Left cardiac atrium (tissue), 4 donors: ENCODE measurements around the gene TTC28. TPM values are rescaled to one million over a fixed set of nuclear protein-coding genes. Genes with fewer than 3 reads are reported as not detected.
A peak's percentile ranks its signal among the peaks of the same experiment; 100 is the strongest.
"Not testable (repeated sequence)": the region's sequence is repeated elsewhere in the genome, so short reads cannot be mapped to it uniquely, and the experiment has no call there.

Experiments
- ATAC-seq, 2 donors: fragments of 200-7000 bp; cut with Tn5 transposase; one replicate each; pipeline ENCODE4 v1.9.1; 2020; ENCODE audit warnings: mild to moderate bottlenecking in 2 of 2, moderate library complexity in 2 of 2
- DNase-seq: peaks from one replicate; pipeline ENCODE4 v3.0.0-alpha.2; 2020
- intact Hi-C, 2 donors: fragments of 100-400 bp; cut with DNase I; formaldehyde crosslinking; loops; one replicate each; pipeline versions ENCODE4 v1.14.1 to v1.15.1; 2022 to 2023
- total RNA-seq, 2 donors: library from RNA; stranded (reverse); fragmentation: NEBNext Ultra II Directional; extraction: Animal tissue kit (Norgen Biotek cat#: 25700); gene quantifications; one replicate each; pipeline ENCODE4 v1.2.1, GENCODE V29; 2021
- donor health status: DM: no; HTN: yes; CAD: no.
- donor health status: DM: no; HTN: yes; CAD: no; lungs with severe emphysema.
- donor health status: DM: yes; HTN: yes; CAD: no.
- donor health status: Dilated cardiomyopathy.

The TTC28 gene
- total RNA-seq, 2 donors from 2014 or later, result 15.0 to 18.2 TPM

DNA sequence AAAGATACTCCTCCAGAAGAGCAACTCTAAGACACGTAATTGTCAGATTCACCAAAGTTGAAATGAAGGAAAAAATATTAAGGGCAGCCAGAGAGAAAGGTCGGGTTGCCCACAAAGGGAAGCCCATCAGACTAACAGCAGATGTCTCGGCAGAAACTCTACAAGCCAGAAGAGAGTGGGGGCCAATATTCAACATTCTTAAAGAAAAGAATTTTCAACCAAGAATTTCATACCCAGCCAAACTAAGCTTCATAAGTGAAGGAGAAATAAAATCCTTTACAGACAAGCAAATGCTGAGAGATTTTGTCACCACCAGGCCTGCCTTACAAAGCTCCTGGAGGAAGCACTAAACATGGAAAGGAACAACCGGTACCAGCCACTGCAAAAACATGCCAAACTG is 149.1 kb downstream of the TTC28 start:
- DNase-seq, intact Hi-C loops, ATAC-seq: not testable (repeated sequence)

DNA sequence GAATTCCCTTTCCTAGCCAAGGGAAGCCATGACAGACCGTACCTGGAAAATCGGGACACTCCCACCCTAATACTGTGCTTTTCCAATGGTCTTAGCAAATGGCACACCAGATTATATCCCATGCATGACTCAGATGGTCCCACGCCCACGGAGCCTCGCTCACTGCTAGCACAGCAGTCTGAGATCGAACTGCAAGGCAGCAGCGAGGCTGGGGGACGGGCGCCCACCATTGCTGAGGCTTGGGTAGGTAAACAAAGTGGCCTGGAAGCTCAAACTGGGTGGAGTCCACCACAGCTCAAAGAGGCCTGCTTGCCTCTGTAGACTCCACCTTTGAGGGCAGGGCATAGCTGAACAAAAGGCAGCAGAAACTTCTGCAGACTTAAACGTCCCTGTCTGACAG is 150.5 kb downstream of the TTC28 start:
- ATAC-seq, DNase-seq, intact Hi-C loops: not testable (repeated sequence)

DNA sequence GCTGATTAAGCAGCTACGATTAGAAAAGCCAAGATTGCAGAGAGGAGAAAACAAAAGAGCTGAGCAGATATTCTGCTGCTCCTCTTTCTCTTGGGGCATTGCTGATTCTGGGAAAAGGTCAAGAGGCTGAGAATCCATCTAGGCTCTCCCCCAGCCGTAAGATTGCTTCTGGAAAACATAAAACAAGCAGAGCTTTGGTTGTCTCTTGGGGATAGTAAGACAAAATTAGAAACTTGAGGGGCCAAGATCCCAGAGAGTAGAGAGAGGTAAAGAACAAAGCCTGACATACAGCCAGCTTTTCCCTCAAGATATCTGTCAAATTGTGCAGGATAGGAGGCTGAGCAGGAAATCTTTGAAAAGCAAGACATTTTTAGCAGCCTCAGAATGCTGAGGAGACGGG is 158.2 kb downstream of the TTC28 start:
- no peak for DNase-seq
- no peak for ATAC-seq

DNA sequence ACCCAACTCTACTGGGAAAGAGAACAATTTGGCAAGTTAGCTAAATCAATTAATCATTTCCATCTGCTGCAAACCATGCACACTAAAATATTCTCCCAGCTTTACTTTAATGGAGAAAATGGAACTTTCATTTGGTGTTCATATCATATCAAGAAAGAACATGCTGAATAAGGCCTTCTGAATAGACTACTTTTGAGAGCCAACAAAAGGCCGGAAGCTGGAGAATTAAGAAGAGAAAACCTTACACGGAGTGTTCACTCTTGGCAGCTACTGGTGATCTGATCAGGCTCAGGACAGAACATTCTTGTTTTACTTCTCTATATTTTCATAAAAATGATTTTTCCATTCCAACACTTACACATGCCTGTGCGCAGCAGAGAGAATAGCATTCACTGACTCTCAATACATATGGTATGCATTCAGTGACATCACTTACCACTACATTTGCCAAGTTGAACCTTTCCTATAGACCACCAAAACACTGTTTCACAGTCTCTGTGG is 165.3 kb downstream of the TTC28 start:
- no peak for DNase-seq
- peak; percentile 40 to 76 for ATAC-seq
- intact Hi-C loops, result no loop called here

More for the DNA sequence above, 158.2 kb downstream of the TTC28 start:
- intact Hi-C loops, result no loop called here

DNA sequence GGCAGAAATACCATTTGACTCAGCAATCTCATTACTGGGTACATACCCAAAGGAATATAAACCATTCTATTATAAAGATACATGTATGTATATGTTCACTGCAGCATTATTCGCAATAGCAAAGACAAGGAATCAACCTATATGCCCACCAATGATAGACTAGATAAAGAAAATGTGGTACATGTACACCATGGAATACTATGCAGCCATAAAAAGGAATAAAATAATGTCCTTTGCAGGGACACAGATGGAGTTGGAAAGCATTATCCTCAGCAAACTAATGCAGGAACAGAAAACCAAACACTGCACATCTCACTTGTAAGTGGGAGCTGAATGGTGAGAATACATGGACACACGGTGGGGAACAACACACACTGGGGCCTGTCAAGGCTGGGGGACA is 167.3 kb downstream of the TTC28 start:
- ATAC-seq, DNase-seq, intact Hi-C loops: not testable (repeated sequence)

DNA sequence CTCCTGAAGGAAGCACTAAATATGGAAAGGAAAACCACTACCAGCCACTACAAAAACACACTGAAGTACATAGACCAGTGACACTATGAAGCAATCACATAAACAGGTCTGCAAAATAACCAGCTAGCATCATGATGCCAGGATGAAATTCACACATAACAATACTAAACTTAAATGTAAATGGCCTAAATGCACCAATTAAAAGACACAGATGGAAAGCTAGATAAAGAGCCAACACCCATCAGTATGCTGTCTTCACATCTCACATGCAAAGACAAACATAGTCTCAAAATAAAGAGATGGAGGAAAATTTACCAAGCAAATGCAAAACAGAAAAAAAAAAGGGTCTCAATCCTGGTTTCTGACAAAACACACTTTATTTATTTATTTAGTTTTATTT is 171.7 kb downstream of the TTC28 start:
- DNase-seq, result no peak
- ATAC-seq, result no peak
- intact Hi-C loops, result no loop called here

DNA sequence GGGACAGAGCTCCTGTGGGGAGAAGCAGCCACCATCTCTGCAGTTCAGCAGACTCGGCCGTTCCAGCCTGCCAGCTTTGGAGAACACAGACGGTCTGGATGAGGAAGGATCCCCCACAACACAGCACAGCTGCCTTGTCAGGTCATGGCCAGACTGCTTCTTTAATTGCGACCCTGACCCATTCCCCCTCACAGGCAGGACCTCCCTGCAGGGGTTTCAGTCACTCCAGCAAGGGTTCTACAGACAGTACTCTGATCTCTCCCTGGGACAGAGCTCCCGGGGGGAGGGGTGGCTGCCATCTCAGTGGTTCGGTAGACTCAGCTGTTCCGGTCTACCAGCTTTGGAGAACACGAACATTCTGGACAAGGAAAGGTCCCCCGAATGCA is 173.5 kb downstream of the TTC28 start:
- ATAC-seq (peak in 1 of 2 donors; percentile 14), DNase-seq (no peak)
- intact Hi-C loops, result no loop called here

DNA sequence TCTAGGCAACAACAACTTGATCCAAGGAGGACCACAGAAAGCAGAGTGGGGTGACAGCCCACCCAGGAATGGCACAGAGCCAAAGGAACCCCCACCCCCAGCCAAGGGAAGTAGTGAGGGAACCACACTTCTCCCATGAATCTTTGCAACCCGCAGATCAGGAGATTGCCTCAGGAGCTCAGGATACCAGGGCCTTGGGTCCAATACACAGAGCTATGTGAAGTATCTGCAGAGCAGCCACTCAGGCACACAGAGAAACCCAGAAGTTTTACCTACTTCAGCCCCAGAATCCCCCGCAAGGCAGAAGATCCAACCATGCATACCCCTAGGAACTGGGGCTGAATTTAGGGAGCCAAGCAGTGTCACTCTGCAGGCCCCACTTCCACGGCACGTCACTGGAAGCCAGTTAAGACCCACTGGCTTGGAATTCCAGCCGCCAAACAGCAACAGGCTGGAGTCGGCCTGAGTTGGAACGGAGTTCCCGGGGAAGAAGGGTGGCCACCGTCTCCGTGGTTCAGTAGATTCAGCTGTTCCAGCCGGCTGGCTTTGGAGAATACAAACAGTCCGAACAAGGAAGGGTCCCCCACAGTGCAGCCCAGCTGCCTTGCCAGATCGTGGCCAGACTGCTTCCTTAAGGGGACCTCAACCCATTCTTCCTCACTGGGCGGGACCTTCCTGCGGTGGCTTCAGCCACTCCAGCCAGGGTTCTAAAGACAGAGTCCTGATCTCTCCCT is 174.1 kb downstream of the TTC28 start:
- peak in 1 of 2 donors; percentile 70 for ATAC-seq
- intact Hi-C loops, result no loop called here
- DNase-seq, result no peak

DNA sequence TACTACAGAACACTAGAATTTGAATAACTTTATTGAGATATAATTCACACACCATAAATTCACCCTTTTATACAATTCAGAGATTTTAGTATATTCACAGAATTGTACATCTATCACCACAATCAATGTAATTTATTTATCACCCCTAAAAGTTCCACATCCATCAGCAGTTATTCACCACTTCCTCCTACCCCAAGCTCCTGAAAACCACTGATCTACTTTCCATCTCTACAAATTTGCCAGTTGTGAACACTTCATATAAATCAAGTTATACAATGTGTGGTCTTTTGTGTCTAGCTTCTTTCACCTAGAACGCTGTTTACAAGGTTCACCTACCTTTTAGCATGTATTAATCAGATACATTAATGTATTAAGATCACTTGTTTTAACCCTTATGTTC is 179.6 kb downstream of the TTC28 start:
- intact Hi-C loops, result no loop called here
- ATAC-seq, result no peak
- no peak for DNase-seq

DNA sequence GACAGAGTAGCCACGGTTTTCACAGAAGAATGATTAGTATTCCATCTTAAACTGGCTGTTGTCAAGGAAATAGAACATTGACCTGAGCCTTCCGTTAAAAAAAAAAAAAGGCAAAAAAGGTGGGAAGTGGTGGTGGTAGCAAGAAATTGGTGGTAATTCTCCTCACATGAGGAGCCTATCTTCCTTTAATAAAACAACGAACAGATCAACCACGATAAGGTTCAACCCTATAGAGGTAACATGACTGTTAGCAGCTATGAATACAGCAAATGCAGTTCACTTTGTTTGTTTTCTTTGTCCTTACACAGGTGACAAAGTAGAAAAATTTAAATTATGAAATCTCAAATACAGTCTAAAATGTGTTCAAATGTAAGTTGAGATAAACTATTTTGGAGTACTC is 181.6 kb downstream of the TTC28 start:
- ATAC-seq (no peak), DNase-seq (no peak)
- intact Hi-C loops, result no loop called here

DNA sequence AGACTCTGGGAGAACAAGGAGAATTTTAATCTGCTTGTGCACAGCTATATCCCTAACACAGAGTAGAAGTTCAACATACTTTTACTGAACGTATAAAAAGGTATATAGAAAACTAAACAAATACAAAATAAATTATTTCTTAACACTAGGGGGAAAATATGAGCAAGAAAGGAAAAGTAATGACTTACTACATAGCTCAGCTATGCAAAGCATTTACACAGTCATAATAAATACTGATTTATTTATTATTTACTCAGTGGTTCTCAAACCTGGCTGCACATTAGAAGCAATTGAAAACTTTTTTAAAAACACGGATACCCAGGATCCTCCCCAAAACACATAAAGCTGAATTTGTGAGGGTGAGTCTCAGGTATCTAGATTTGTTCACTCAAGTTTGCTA is 182.5 kb downstream of the TTC28 start:
- ATAC-seq, result no peak
- intact Hi-C loops, result no loop called here
- no peak for DNase-seq

DNA sequence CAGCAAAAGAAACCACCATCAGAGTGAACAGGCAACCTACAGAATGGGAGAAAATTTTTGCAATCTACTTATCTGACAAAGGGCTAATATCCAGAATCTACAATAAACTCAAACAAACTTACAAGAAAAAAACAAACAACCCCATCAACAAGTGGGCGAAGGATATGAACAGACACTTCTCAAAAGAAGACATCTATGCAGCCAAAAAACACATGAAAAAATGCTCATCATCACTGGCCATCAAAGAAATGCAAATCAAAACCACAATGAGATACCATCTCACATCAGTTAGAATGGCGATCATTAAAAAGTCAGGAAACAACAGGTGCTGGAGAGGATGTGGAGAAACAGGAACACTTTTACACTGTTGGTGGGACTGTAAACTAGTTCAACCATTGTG is 188.4 kb downstream of the TTC28 start:
- ATAC-seq, intact Hi-C loops, DNase-seq: not testable (repeated sequence)

DNA sequence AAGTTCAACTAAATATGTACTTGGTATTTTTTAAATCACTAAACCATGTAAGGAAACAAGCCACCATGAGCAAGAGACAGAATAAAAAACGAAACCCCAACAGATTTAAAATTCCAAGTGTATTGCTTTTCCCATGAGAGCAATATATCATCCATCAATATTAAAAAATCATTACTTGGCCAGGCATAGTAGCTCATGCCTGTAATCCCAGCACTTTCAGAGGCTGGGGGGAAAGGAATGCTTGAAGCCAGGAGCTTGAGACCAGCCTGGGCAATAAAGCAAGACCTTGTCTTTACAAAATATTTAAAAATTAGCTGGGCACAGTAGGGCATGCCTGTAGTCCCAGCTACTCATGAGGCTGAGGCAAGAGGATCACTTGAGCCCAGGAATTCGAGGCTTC is 190.8 kb downstream of the TTC28 start:
- ATAC-seq (no peak), DNase-seq (no peak)
- intact Hi-C loops, result no loop called here

DNA sequence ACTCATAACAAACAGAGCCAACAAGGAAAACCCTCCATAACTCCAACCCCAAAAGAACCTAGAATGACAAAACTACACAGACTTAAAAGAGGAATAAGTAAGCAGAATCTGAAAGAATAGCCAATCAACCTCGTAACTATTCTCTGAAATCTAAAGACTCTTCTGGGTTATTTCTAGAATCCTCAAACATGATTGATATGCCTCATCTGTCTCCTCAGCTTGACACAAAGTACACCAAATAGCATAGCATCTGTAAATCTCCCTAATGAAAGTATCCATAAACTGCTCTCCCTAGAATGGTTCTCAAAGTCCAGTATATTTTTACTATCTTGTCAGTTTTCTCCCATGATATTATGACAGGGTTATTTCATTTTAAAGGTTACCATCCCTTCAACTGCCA is 195.0 kb downstream of the TTC28 start:
- intact Hi-C loops, result no loop called here
- DNase-seq (no peak), ATAC-seq (no peak)

DNA sequence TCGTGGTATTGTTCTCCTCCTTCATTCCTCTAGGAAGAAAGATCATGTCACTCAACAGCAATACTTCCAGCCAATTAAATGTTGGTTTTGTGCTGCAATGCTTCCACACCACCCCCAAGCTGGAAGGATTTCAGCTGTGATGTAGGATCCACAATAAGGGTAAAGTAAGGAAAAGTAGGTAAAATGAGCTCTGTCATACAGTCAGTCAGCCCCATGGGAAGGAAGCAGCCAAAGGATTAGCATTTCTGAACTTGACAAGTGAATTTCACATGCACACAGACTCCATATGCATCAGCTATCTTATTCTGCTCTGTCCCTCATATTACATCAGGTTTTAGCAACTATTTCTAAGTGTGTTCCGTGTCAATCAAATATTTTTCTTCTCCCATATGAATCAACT is 197.9 kb downstream of the TTC28 start:
- ATAC-seq (no peak), DNase-seq (no peak)
- intact Hi-C loops, result no loop called here

DNA sequence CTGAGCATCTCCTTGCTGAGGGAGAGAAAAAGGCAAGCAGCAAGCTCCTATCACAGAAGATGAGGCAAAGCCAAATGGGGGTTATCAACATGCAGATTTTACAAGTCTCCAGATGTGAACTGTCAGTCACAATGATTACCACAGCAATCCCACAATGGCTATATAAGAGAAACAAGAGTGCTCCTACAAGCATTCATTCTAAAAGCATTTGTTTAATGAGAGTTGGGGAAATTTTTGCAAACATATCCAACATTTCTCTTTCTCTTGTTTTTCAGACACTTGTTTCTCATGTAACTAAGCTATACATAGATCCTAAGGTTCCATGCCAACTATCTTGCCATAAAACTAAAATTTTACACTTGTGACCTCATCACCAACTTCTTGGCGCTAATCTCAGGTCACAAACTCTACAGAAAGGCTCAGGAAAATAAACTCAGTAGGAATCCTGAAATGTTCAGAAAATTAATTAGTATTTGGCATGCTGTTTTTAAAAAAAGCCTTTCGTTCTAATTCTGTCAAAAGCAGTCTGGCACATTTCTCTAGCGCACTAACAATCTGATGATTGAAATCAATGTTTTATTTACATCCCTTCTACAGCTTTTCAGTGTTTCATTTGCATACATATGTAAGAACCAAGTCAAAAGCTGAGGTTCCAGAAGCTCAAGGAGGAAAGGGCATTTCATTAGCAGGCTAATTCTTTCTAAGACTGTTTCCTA is 199.5 kb downstream of the TTC28 start:
- ATAC-seq, result no peak

DNA sequence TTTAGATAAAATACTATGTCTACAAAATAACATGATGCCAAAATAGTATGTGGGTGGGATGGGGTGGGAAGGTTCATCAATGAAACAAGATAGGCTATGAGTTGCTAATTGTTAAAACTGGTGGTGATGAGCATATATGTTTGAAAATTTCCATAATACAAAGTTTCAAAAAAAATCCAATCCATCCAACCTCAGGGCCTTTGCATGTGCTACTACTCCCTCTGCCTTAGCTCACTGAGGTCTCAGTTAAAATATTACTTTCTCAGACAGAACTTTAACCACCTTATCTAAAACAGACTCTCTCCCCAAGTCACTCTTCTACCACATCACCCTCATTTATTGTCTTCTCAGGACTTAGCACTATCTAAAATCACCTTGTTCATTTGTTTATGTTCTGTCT is 201.1 kb downstream of the TTC28 start:
- DNase-seq (no peak), ATAC-seq (no peak)
- intact Hi-C loops, result no loop called here

More for the DNA sequence above, 199.5 kb downstream of the TTC28 start:
- intact Hi-C loops, result no loop called here
- DNase-seq, result no peak

DNA sequence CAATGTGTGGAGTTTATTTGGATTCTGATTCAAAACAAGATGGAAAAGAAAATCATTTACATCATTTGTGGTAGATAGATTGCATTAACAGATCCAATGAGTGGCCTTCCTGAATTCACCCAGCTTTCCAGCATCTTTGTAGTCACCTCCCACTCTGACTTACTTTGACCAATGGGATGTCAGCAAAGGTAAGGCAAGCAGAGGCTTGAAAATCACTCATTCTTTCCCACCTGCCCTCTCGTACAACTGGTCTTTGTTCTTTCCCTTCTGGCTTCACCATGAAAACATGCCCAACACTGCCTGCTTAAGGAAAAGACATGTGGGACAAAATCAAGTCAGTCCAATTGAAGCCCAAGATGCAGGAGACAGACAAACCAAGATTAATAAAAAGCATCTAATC is 202.1 kb downstream of the TTC28 start:
- ATAC-seq (no peak), DNase-seq (no peak)
- intact Hi-C loops, result no loop called here

DNA sequence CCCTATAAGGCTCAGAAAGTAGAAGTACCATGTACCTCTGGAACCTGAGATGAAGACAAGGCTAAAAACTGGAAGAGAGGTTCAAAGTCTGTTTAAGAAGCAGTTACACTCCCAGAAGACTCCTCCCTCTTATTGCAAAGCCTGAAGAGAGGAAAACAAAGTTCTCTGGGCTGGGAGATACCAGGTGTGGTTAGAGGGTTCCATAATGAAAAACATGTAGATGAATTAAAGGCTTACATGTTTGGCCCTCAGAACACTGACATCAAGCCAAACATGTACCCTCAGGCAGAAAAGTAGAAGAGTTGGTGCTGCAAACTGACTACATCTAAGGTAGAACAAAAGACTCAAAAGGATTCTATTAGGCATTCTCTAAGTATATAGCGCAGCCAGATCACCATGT is 205.3 kb downstream of the TTC28 start:
- intact Hi-C loops, result no loop called here
- no peak for ATAC-seq
- DNase-seq, result no peak

DNA sequence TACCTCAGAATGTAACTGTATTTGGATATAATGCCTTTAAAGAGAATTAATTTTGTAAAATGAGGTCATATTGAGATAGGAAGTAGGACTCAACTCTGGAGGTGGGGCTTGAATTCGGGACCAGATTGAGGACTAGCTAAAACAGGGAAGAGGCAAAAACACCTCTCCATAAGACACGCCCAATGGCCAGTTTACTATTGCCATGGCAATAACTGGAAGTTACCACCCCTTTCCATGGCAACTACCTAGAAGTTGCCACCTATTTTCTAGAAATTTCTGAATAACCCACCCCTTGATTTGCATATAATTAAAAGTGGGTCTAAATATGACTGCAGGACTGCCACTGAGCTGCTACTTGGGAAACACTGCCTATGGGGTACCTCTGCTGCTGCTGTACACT is 206.4 kb downstream of the TTC28 start:
- no peak for ATAC-seq
- intact Hi-C loops, result no loop called here
- no peak for DNase-seq

DNA sequence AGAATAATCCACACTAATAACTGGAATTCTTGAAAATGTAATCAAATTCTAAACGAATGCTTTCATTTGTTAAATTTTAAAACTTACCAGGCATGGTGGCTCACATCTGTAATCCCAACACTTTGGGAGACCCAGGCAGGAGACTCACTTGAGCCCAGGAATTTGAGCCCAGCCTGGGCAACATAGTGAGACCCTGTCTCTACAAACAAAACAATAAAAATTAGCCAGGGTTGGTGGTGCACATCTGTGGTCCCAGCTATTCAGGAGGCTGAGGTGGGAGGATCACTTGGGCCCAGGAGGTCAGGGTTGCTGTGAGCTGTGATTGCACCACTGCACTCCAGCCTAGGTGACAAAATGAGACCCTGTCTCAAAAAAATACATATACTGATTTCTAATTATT is 212.6 kb downstream of the TTC28 start:
- intact Hi-C loops, ATAC-seq, DNase-seq: not testable (repeated sequence)
